Vagina (tissue), 2 donors: ENCODE data around the gene ACBD5.

Source experiments
- CTCF ChIP-seq, 3 experiments: fragments of 450-650 bp in 2 of 3; fragments of 200-600 bp in 1 of 3; sonication (generic) in 1 of 3; IDR thresholded peaks; one replicate each; pipeline ENCODE4 v1.5.1; 2017 to 2019; ENCODE audit warnings: antibody characterized with exemption in 3 of 3, mild to moderate bottlenecking in 2 of 3, moderate library complexity in 2 of 3
- POLR2A ChIP-seq, 2 donors: fragments of 450-650 bp; IDR thresholded peaks; one replicate each; pipeline ENCODE4 v1.6.1; 2017; ENCODE audit warnings: antibody characterized with exemption in 2 of 2, mild to moderate bottlenecking in 2 of 2, moderate library complexity in 2 of 2

- no peak for TF ChIP-seq CTCF (IDR thresholded peaks at IDR 0.05)
- TF ChIP-seq POLR2A (IDR thresholded peaks at IDR 0.05): no peak
Measured at GRCh38 chr10:27245836-27246235, 5.2 kb upstream of the ACBD5 start.
